Activated naive CD4-positive, alpha-beta T cell treated with anti-CD3 and anti-CD28 coated beads, Interleukin-2, amount 50 U/mL, for 72 hours (primary cell): ENCODE results near the gene BYSL. TPM values are rescaled to one million over a fixed set of nuclear protein-coding genes. Genes with fewer than 3 reads are reported as not detected.
A peak's percentile ranks its signal among the peaks of the same experiment; 100 is the strongest.

Source experiments
- ATAC-seq, 2 donors: fragments of 150-1000 bp; cut with Tn5 transposase; 2 replicates each; pipeline ENCODE4 v1.10.0; 2021; ENCODE audit warnings: mild to moderate bottlenecking in 2 of 2, moderate library complexity in 2 of 2
- DNase-seq, 2 donors: peaks; one replicate each; pipeline ENCODE4 v3.0.0; 2021 to 2022; ENCODE audit warnings: low spot score in 2 of 2
- H3K27ac Mint-ChIP-seq, 2 donors: one replicate each; pipeline ENCODE4 v1.8.0; 2022; ENCODE audit warnings: mild to moderate bottlenecking in 2 of 2, mixed read lengths in 2 of 2
- H3K36me3 Mint-ChIP-seq, 2 donors: one replicate each; pipeline ENCODE4 v1.8.0; 2022; ENCODE audit warnings: mixed read lengths in 2 of 2
- H3K9me3 Mint-ChIP-seq, 2 donors: one replicate each; pipeline ENCODE4 v1.8.0; 2022; ENCODE audit warnings: mixed read lengths in 2 of 2
- total RNA-seq, 2 donors: library from RNA; stranded (reverse); gene quantifications; one replicate each; pipeline ENCODE4 v1.2.3, GENCODE V29; 2022

Gene BYSL, protein sequence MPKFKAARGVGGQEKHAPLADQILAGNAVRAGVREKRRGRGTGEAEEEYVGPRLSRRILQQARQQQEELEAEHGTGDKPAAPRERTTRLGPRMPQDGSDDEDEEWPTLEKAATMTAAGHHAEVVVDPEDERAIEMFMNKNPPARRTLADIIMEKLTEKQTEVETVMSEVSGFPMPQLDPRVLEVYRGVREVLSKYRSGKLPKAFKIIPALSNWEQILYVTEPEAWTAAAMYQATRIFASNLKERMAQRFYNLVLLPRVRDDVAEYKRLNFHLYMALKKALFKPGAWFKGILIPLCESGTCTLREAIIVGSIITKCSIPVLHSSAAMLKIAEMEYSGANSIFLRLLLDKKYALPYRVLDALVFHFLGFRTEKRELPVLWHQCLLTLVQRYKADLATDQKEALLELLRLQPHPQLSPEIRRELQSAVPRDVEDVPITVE
- 10 to 100 TPM; 38.1 to 47.6 TPM for total RNA-seq

DNA sequence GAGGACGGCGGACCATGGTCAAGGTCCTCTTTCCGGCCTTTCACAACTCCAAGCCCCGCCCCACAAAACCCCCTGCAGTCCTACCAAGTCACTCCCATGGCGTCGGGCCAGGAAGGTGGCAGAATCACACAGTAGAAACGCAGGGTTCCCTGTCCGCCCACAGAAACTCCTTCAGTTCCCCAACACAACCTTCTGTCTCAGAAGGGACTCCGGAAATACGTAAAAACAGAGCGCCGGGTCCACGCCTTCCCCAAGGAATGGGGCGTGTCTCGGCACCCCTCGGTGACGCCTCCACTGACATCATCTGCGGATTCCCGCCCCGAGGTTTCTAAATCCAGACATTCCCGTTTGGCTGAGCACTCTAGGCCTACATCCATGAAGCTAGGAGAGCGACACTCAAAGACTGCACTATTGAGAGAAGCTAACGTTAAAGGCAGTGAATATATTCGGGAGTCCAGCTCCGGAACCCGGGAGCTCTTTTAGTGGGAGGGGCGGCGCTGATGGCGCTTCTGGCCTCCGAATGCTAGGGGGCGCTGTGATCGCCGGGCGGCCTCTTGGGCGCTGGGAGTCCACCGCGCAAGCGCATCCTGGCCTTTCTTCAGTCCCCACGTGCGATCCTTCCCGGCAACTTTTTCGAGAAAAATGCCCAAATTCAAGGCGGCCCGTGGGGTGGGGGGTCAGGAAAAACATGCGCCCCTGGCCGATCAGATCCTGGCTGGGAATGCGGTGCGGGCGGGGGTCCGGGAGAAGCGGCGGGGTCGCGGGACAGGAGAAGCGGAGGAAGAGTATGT is at the start of gene BYSL, which contains the start of gene MED20:
BYSL (plus strand) TSS at position 579 of the 791 bp plus-strand sequence; CDS start at position 643, 64 bp downstream.
MED20 (minus strand) TSS at position 219 of the 791 bp plus-strand sequence; CDS start at position 98, 121 bp downstream.
- H3K36me3 Mint-ChIP-seq, result peaks cover 41 to 48% of the 10 kb centered on the region in 2 donors
- DNase-seq, result peak; percentile 95 to 98
- peak within 1 kb of the TSS; percentile 93 to 98 for H3K27ac Mint-ChIP-seq
- no peaks in the 10 kb centered on the region for H3K9me3 Mint-ChIP-seq
- ATAC-seq, result peak; percentile 90

GRCh38 chr6:41871691-41872090 is 49.6 kb upstream of the BYSL start:
- no peaks in the 10 kb centered on the region for H3K36me3 Mint-ChIP-seq
- DNase-seq, result no peak
- H3K27ac Mint-ChIP-seq, result no peak overlapping the region
- H3K9me3 Mint-ChIP-seq, result no peaks in the 10 kb centered on the region
- no peak for ATAC-seq

GRCh38 chr6:41872147-41872546 is 49.2 kb upstream of the BYSL start:
- H3K36me3 Mint-ChIP-seq, result no peaks in the 10 kb centered on the region
- H3K9me3 Mint-ChIP-seq, result no peaks in the 10 kb centered on the region
- no peak for ATAC-seq

DNA sequence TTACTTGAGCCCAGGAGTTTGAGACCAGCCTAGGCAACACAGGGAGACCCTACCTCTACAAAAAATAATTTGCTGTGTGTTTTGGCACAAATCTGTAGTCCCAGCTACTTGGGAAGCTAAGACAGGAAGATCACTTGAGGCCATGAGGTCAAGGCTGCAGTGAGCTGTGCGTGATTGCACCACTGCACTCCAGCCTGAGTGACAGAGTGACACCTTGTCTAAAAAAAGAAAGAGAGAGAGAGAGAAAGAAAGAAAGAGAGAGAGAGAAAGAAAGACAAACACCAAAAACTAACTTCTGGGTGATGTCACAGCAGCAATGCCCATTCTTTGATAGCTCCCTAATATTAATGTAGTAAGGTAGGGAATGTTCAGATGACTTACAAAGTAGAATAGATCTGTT is 46.6 kb upstream of the BYSL start:
- no peak for DNase-seq
- no peak for ATAC-seq
- Mint-ChIP-seq H3K27ac (no peak overlapping the region), H3K9me3 (no peaks in the 10 kb centered on the region), H3K36me3 (no peaks in the 10 kb centered on the region)

More at GRCh38 chr6:41872147-41872546, 49.2 kb upstream of the BYSL start:
- no peak for DNase-seq
- no peak overlapping the region for H3K27ac Mint-ChIP-seq

GRCh38 chr6:41877051-41877680 is 44.1 kb upstream of the BYSL start:
- Mint-ChIP-seq H3K27ac (no peak overlapping the region), H3K36me3 (no peaks in the 10 kb centered on the region), H3K9me3 (no peaks in the 10 kb centered on the region)
- no peak for ATAC-seq
- no peak for DNase-seq

GRCh38 chr6:41878246-41878645 is 43.1 kb upstream of the BYSL start:
- DNase-seq (no peak), ATAC-seq (no peak)
- Mint-ChIP-seq H3K36me3 (no peaks in the 10 kb centered on the region), H3K9me3 (no peaks in the 10 kb centered on the region), H3K27ac (no peak overlapping the region)

DNA sequence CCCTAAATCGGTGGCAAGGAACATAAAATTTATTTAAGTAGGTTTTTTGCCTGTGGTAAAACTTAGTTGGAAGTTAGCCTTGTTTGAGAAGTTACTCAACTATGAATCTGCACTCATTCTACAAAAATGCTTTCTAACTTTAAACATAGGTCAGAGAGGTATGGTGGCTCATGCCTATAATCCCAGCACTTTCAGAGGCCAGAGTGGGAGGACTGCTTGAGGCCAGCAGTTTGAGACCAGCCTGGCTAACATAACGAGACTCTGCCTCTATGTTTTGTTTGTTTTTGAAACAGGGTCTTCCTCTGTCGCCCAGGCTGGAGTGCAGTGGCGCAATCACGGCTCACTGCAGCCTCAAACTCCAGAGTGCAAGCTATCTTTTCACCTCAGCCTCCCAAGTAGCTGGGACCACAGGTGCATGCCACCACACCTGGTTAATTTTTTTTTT is 42.3 kb upstream of the BYSL start:
- Mint-ChIP-seq H3K36me3 (no peaks in the 10 kb centered on the region), H3K9me3 (no peaks in the 10 kb centered on the region), H3K27ac (no peak overlapping the region)
- DNase-seq, result no peak
- no peak for ATAC-seq

GRCh38 chr6:41881506-41881905 is 39.8 kb upstream of the BYSL start:
- no peaks in the 10 kb centered on the region for H3K36me3 Mint-ChIP-seq
- DNase-seq (no peak), ATAC-seq (no peak)
- H3K27ac Mint-ChIP-seq, result no peak overlapping the region
- H3K9me3 Mint-ChIP-seq, result no peaks in the 10 kb centered on the region

DNA sequence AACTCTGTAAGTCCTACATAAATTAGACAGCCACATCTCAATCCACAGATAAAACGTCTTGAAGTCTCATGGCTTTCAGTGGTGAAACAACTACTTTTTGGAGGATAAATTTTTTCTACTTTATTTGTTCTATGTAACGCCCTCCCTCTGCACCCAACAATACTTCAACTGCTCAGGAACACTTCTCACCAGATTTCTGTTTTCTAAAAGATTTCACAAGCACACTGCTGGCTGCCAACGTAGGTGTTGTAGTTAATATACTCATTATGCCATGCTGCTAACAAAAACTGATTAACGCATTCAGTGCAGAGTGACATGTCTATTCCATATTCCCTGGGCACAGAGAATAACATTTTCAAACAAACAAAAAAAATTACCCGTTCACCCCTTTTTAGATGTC is 36.3 kb upstream of the BYSL start:
- no peaks in the 10 kb centered on the region for H3K36me3 Mint-ChIP-seq

DNA sequence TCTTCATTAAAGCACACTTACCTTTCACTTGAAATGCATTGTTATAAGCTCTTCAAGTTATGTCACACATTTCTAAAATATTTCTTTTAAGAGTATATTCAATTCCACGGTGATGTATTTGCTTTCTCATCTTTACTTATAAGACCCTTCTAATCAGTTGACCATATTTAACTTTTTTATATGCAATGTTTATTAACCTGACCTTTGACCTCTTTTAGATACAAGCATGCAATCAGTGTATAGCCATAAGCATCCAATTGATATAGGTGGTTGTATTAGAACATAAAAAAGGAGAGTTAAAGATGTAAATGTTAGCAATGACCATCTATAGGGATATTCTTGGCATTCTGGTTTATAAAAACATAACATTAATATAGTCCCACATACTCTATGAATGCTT is 35.4 kb upstream of the BYSL start:
- no peaks in the 10 kb centered on the region for H3K9me3 Mint-ChIP-seq
- DNase-seq (no peak), ATAC-seq (no peak)
- H3K36me3 Mint-ChIP-seq, result no peaks in the 10 kb centered on the region
- H3K27ac Mint-ChIP-seq, result no peak overlapping the region

More for the DNA sequence above, 36.3 kb upstream of the BYSL start:
- ATAC-seq (no peak), DNase-seq (no peak)
- Mint-ChIP-seq H3K9me3 (no peaks in the 10 kb centered on the region), H3K27ac (no peak overlapping the region)

DNA sequence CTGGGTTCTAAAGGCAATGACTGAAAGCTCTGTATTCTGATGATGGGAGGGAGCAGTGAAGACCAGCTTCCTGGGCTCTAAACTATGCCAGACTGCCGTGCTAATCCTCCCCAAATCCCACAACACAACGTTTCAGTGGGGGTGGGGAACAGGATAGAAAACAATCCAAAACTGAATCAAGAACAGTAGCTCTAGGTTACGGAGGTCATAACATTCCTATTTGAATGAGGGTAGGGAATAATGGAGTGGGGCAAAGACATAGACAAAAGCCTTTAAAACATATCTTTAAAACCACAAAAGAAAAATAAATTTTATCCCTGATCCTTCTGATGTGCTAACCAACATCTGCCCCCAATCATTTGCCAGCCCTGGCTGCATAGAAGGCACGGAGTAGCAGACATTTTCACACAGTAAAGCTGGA is 34.0 kb upstream of the BYSL start:
- no peak for ATAC-seq

DNA sequence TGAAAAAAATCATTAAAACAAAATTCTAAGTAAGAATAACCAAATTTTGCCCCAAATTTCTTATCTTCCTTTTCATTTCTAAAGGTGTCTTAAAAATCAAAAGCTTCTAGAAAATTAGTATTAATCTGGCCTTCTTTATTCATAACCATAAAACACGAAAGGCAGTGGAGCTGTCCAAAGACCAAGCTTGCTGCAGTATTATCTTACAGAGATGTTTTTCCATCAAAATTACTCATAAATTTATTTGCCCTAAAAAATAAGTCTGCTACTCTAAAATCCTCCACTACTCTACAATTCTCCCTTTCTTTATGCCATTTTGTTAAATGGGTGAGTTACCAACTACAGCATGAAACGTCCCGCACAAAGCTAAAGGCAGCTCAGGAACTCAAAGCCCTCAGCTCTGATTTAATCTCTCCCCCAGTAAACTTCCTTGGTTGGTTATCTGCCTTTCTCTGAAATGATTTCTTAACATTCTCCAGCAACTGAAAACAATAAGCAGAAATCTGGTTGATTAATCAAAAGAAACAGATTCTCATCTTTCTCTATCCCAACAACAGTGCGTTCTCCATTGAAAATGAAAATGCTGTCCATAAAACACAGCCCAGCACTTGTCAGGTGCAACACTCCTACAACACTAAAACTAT is 28.3 kb upstream of the BYSL start:
- ATAC-seq (no peak), DNase-seq (no peak)
- no peak overlapping the region for H3K27ac Mint-ChIP-seq
- H3K9me3 Mint-ChIP-seq, result no peaks in the 10 kb centered on the region
- no peaks in the 10 kb centered on the region for H3K36me3 Mint-ChIP-seq

More for the DNA sequence above, 34.0 kb upstream of the BYSL start:
- H3K9me3 Mint-ChIP-seq, result no peaks in the 10 kb centered on the region
- H3K36me3 Mint-ChIP-seq, result no peaks in the 10 kb centered on the region
- DNase-seq, result no peak
- no peak overlapping the region for H3K27ac Mint-ChIP-seq

DNA sequence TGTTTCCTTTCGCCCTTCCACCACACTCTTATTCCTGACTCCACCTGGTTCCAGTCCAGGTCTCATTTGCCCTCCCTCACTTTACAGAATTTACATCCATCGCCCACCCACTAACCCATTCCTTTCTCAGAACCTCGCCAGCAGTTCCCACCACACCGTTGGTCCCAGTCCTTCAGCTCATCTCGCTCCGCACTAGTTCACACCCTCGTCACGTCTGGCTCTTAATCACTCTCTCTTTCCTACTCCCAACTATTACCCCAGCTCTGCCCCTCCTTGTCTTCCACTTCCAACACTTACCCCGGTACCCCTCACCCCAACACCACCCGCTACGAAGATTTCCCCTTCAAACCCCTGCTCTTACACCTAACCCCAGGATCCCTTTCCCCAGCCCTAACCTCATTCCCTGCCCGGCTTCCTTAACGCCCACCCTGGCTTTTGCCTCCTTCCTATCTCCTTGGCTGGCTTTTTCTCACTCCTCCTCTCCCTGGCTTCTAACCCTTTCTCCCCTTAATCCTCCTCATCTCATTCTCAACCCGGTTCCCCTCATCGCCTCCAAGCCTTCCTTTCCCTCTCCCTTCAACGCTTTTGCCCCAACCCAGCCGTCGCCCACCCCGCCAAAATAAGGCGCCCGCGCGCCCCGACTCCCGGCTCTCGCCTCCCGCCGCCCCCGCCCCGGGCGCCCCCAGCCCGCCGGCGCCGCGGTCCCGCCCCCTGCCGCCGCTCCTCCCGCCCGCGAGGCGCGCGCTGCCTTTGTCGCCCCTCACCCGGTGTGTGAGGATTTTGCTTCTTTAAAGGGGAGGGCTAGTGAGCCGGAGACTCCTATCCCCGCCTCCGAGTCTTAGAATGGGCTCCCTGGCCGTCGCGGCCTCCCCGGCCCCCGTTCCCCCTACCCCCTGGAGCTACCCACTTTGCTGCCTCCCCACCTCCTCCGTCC is 26.7 kb upstream of the BYSL start:
- H3K27ac Mint-ChIP-seq, result no peak overlapping the region

GRCh38 chr6:41895300-41896233 is 25.7 kb upstream of the BYSL start, which contains the start of gene USP49:
USP49 (minus strand) TSS chr6:41895375; CDS start chr6:41806983, 88,392 bp downstream.
- DNase-seq (peak; percentile 84 to 92), ATAC-seq (peak; percentile 93 to 97)
- no peaks in the 10 kb centered on the region for H3K9me3 Mint-ChIP-seq
- H3K36me3 Mint-ChIP-seq, result no peaks in the 10 kb centered on the region
- H3K27ac Mint-ChIP-seq, result peak within 1 kb of the TSS in 1 of 2 donors; percentile 95

More for the DNA sequence above, 26.7 kb upstream of the BYSL start:
- H3K36me3 Mint-ChIP-seq, result no peaks in the 10 kb centered on the region
- H3K9me3 Mint-ChIP-seq, result no peaks in the 10 kb centered on the region
- peak in 1 of 2 donors; percentile 6 for DNase-seq
- ATAC-seq, result peak; percentile 25 to 61
